ENCODE measurements around the gene STK26. TPM values are rescaled to one million over a fixed set of nuclear protein-coding genes. Genes with fewer than 3 reads are reported as not detected.

The STK26 gene
- total RNA-seq, 1 experiment from 2014 or later, result 30.5 TPM

DNA sequence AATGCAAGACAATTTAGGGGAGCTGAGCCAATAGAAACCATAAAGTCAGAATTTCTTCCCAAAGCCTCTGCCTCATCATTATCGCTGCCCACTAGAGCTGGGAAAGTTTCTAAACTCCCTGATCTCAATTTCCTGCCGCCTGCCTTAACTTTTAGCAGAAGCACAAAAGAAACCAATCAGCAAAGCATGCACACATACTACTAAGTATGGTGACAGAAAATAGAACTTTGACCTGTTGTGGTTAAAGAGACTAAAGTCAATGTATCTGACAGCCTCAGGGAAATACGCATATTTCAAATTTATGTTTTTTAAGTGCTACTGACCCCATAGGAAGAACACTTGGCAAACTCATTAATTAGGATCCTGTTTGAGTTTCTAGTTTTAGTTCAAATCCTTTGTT lies 10.1 kb downstream of the STK26 start:
- DNase-seq (ENCODE audit: low read depth, low spot score) (no peak), ATAC-seq (no peak)
- Histone ChIP-seq H3K9me2 (ENCODE audit: insufficient read depth) (no peaks in the 10 kb centered on the region), H3K27ac (ENCODE audit: low read depth, low read length) (no peak overlapping the region), H3K9ac (ENCODE audit: low read length) (no peak overlapping the region), H2AFZ (ENCODE audit: low read depth, low read length, poor library complexity, severe bottlenecking) (no peak overlapping the region), H3K27me3 (ENCODE audit: insufficient read depth, low read length) (no peaks in the 10 kb centered on the region), H4K20me1 (ENCODE audit: insufficient read depth) (no peaks in the 10 kb centered on the region), H3K4me3 (replicated peaks in 1 of 2; ENCODE audit: low read depth in 1 of 2, low read length in 2 of 2) (no peak overlapping the region), H3K79me2 (ENCODE audit: insufficient read depth, low read length) (peaks cover 32% of the 10 kb centered on the region), H3K9me3 (ENCODE audit: control insufficient read depth in 1 of 2, insufficient read depth in 1 of 2, low read depth in 1 of 2, low read length in 2 of 2) (no peaks in the 10 kb centered on the region), H3K4me2 (ENCODE audit: low read length) (no peak overlapping the region), H3K36me3 (ENCODE audit: control insufficient read depth in 1 of 2, insufficient read depth in 2 of 2, low read length in 2 of 2) (no peaks in the 10 kb centered on the region), H3K4me1 (ENCODE audit: control insufficient read depth in 1 of 2, insufficient read depth in 2 of 2, low read length in 2 of 2) (no peaks in the 10 kb centered on the region)
- CTCF ChIA-PET, result interaction anchor here (0.9 kb wide), 1 partner anchor 59 kb away, joined by 3 read pairs; no protein-coding TSS in a partner anchor
- RAD21 ChIA-PET (ENCODE audit: low non-redundant PET in 1 of 2, low total read pairs in 2 of 2, uncharacterized antibody in 2 of 2, unreplicated experiment in 2 of 2), result no interaction called here
- intact Hi-C loops (cut with micrococcal nuclease), result no loop called here
- no TSS peak for BruUV-seq (replicated peaks)
- TF ChIP-seq, protein P1, sequence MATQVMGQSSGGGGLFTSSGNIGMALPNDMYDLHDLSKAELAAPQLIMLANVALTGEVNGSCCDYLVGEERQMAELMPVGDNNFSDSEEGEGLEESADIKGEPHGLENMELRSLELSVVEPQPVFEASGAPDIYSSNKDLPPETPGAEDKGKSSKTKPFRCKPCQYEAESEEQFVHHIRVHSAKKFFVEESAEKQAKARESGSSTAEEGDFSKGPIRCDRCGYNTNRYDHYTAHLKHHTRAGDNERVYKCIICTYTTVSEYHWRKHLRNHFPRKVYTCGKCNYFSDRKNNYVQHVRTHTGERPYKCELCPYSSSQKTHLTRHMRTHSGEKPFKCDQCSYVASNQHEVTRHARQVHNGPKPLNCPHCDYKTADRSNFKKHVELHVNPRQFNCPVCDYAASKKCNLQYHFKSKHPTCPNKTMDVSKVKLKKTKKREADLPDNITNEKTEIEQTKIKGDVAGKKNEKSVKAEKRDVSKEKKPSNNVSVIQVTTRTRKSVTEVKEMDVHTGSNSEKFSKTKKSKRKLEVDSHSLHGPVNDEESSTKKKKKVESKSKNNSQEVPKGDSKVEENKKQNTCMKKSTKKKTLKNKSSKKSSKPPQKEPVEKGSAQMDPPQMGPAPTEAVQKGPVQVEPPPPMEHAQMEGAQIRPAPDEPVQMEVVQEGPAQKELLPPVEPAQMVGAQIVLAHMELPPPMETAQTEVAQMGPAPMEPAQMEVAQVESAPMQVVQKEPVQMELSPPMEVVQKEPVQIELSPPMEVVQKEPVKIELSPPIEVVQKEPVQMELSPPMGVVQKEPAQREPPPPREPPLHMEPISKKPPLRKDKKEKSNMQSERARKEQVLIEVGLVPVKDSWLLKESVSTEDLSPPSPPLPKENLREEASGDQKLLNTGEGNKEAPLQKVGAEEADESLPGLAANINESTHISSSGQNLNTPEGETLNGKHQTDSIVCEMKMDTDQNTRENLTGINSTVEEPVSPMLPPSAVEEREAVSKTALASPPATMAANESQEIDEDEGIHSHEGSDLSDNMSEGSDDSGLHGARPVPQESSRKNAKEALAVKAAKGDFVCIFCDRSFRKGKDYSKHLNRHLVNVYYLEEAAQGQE (IDR thresholded peaks at IDR 0.05; ENCODE audit: low read depth), result no peak
- TF ChIP-seq EZH2phosphoT487 (IDR thresholded peaks at IDR 0.05; ENCODE audit: borderline replicate concordance) (no peak), YY1 (IDR thresholded peaks at IDR 0.05; ENCODE audit: extremely low read depth, insufficient replicate concordance, low read depth, low read length) (no peak), ELF1 (IDR thresholded peaks at IDR 0.05; ENCODE audit: borderline replicate concordance, low read depth) (no peak)
- TF ChIP-seq, protein P2, sequence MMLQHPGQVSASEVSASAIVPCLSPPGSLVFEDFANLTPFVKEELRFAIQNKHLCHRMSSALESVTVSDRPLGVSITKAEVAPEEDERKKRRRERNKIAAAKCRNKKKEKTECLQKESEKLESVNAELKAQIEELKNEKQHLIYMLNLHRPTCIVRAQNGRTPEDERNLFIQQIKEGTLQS (IDR thresholded peaks at IDR 0.05), result no peak
- TF ChIP-seq, protein P3, sequence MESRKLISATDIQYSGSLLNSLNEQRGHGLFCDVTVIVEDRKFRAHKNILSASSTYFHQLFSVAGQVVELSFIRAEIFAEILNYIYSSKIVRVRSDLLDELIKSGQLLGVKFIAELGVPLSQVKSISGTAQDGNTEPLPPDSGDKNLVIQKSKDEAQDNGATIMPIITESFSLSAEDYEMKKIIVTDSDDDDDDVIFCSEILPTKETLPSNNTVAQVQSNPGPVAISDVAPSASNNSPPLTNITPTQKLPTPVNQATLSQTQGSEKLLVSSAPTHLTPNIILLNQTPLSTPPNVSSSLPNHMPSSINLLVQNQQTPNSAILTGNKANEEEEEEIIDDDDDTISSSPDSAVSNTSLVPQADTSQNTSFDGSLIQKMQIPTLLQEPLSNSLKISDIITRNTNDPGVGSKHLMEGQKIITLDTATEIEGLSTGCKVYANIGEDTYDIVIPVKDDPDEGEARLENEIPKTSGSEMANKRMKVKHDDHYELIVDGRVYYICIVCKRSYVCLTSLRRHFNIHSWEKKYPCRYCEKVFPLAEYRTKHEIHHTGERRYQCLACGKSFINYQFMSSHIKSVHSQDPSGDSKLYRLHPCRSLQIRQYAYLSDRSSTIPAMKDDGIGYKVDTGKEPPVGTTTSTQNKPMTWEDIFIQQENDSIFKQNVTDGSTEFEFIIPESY (IDR thresholded peaks at IDR 0.05; ENCODE audit: extremely low read depth, insufficient replicate concordance, low read length), result no peak
- POLR2A ChIA-PET, result interaction anchor here (1.0 kb wide), 1 partner anchor 9 kb away, joined by 3 read pairs; no protein-coding TSS in a partner anchor

Measured in HCT116 (cell line).